T-helper 2 cell (primary cell): ENCODE data around the gene OGFOD3.

ENCODE experiments used
- DNase-seq, 5 experiments: peaks; one replicate each; pipeline versions ENCODE4 v3.0.0 to v3.0.0-alpha.2; 2012 to 2022

OGFOD3 gene

GRCh38 chr17:82446649-82447048 is 28.3 kb upstream of the OGFOD3 start:
- DNase-seq = no peak

- no peak for DNase-seq
These were observed 27.7 kb upstream of the OGFOD3 start for GRCh38 chr17:82446124-82446523.

DNA sequence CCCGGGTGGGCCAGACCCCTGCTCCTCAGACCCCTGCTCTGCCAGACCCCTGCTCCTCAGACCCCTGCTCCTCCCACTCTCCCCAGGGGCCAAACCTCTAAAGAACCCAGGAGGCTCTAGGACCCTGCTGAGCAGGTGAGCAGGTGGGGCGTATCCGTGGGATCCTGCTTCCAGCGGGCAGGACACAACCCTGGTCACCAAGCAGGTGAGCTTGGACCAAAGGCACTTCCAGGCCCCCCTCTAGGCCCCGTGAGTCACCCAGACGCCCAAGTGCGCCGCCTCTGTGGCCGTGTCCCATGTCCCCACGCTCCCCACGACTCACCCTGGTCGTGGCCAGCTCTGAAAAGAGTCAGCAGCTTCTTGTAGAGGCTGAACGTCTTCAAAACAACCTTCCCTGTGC is 27.2 kb upstream of the OGFOD3 start:
- DNase-seq = no peak

DNA sequence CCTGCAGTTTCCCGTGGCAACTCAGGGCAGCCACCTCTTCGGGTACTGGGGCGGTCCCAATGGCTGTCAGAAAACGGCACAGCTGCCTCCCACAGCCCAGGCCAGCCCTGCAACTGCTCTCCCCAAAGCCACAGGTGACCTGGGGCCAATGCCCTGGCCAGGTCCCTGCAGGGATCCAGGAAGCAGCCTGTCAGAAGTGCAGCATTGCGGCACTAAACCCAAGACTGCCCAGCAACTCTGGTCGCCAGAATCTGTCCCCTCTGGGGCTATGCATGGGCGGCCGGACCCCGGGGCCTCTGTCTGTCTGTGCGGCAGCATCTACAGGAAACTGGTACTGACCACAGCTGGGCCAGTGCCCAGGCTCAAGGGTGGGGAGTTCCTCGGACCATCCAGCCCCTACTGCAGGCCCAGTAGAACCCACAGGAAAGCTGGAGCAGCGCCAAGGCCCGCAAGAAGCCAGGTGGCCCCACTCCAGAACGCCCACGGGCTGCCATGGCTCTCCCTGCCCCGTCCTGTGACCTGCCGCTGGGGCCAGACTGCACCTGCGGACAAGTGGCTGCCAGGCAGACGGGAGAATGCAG is 26.6 kb upstream of the OGFOD3 start:
- DNase-seq = no peak

DNA sequence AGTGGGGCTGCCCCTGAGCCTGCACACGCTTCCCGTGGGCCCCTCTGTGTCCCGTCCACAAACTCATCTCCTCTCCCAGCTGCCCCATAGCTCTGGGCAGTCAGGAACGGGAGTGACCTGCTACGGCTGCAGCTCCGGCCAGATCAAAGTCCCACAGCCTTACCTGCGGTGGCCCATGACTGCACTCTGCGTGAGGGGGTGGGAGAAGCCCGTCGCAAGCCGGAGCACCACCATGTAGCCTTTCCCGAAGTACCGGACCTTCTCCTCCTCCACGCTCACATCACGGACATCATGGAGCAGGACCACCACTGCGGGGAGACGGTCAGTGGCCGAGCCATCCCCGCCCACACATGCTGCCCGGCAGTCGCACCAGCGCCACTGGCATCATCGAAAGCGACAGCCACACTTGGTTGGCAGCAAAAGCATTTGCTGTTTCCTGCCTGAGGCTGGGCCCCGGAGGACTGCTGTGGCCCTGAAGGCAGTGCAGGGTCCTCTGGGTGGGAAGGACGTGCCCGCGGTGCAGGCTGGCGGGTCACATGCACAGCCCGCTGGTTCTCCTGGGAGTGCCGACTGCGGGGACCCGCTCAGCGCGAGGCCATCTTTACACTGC is 26.0 kb upstream of the OGFOD3 start:
- no peak for DNase-seq

DNA sequence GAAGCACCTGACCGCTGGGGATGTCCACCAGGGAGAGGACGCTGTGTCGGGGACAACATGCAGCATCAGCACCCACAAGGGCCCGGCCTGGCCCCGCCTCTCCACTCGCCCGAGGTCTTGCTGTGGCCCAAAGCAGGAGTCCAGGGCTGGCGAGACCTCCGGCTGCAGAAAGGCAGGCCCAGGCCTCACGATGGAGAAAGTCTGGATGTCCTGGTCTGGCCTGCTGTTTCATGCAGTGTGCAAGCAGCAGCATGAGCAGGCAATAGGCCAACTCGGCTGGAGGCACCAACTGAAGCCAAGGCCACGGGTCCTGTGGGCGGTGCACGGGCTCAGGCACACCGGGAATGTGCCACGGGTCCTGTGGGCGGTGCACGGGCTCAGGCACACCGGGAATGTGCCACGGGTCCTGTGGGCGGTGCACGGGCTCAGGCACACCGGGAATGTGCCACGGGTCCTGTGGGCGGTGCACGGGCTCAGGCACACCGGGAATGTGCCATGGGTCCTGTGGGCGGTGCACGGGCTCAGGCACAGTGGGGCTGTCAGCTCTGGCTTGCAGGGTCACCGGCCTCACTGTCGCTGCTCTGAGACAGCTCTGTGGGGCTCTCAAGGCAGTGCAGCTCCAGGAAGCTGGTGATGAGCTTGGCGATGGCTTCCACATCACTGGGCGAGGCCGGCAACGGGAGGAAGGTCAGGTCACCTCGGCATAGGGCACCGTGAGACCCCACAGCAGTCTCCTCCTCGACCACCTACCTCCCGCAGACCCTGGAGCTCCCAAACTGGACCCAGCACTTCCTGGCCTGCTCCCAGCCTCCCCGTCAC is 25.3 kb upstream of the OGFOD3 start:
- DNase-seq = no peak

DNA sequence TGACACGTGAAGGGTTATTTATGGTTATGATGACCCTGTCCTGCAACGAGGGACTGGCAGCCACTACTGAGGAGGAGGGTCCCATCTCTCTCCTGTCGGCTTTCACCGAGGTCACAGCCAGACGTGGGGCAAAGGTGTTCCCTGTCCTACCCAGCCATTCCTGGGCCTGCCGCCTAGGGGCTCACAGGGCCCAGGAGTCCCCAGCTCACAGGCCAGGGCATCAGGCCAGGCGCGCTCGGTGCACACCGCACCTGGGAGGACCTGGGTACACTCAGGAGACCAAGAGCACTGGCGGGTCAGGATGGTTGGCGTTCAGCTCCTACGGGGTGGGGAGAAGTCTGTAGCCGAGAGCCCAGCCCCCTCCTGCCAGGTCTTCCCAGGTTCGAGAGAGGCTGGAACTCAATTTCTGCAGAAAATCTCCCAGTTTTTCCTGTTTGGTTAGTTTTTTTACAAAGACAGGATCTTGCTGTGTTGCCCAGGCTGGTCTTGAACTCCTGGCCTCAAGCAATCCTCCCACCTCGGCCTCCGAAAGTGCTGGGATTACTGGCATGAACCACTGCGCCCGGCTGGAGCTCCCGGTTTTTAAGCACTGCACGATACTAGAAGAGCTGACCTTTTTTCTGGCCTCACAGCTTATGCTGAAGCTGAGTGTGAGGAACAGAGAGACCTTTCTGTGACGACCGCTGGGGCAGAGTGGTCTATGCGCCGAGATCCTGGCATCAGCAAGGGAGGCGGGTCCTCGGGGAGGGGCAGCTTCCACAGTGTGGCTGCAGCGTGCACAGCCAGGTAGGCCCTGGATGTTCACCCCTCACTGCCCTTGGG is 24.5 kb upstream of the OGFOD3 start:
- DNase-seq = no peak

GRCh38 chr17:82441691-82442487 is 23.5 kb upstream of the OGFOD3 start:
- DNase-seq = no peak

- DNase-seq = no peak
These were observed 22.7 kb upstream of the OGFOD3 start for GRCh38 chr17:82440991-82441627.

GRCh38 chr17:82440469-82440981 is 22.1 kb upstream of the OGFOD3 start:
- DNase-seq = no peak

DNA sequence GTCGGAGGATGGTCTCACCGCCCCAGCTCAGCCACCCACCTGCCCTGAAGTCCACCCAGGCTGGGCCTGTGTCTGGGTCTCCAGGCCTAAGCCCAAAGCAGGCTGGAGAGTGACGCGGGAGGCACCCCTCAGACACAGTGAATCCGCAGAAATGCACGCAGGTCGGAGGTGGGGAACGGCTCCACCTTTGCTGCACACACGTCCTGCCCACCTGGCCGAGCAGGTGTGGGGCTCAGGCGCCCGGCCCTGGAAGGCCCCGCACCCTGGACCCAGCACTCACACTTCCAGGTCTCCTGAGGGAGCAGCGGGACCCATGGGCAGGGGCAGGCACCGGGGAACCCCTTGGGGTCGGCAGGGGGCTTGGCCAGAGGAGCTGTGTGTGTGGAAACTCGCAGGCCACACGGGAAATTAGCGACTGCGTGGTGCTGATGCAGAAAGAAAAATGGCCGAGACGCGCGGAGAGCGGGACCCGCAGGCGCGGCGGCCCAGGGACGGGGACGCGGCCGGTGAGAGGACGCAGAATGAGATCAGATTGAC is 21.5 kb upstream of the OGFOD3 start:
- no peak for DNase-seq

- DNase-seq = no peak
These were observed 20.9 kb upstream of the OGFOD3 start for GRCh38 chr17:82439194-82439828.

DNA sequence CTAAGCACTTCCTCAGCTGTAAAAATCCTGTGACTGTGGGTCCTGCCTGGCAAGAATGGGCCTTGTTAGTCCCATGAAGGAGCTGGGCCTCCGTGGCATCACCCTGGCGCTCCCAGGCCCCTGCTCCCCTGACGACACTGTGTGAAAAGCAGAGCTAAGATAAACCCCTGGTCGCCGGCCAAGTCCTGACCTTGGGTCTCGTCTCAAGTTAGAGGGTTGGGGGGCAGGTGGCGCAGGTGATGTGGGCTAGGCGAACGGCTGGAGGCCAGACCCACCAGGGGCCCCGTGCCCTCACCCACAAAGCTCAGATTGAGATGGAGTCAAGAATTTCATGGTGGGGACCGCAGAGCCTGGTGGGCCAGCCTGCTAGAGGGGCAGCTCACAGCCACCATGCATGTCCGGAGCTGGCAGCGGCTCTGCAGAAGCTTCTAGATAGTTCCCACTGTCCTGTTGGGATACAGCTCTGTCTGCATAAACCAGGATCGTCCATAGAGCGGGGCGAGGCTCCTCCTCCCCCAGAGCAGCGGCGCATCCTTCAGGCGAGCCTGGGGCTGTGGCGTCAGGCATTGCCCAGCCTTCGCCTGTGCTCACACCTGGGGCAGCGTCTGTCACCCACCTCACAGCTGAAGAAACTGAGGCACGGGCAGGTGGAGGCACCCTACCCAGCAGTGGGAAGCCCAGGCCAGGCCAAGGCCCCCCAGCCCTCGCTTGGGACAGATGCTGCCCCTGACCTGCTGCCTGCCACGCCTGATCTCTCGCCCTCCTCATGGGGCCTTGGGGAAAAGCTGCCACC is 20.2 kb upstream of the OGFOD3 start:
- DNase-seq = no peak

- no peak for DNase-seq
These were observed 18.9 kb upstream of the OGFOD3 start for GRCh38 chr17:82437325-82437668.

GRCh38 chr17:82436601-82437324 is 18.4 kb upstream of the OGFOD3 start:
- no peak for DNase-seq

GRCh38 chr17:82435601-82436583 is 17.5 kb upstream of the OGFOD3 start:
- DNase-seq = no peak

- no peak for DNase-seq
These were observed 16.7 kb upstream of the OGFOD3 start for GRCh38 chr17:82435103-82435502.

GRCh38 chr17:82434216-82434565 is 15.8 kb upstream of the OGFOD3 start:
- peak in 1 of 5 experiments; percentile 65 for DNase-seq
